HCT116 (cell line): ENCODE measurements around the gene TRIM67. TPM values are rescaled to one million over a fixed set of nuclear protein-coding genes. Genes with fewer than 3 reads are reported as not detected.

Source experiments
- ATAC-seq: fragments of 200-7000 bp; cut with Tn5 transposase; 2 replicates; pipeline ENCODE4 v1.9.1; 2020; ENCODE audit warnings: mild to moderate bottlenecking, moderate library complexity
- BruUV-seq: library from RNA; stranded (reverse); fragments of 400-500 nt; replicated peaks from 2 replicates; lab custom pipeline; 2021; lab: Mats Ljungman, UMichigan
- CTCF ChIA-PET: fragments of 300-600 bp; sonication (Branson Sonifier 250); formaldehyde crosslinking; loops from one replicate; lab custom pipeline; 2021; ENCODE audit warnings: antibody characterized with exemption; lab: Charles Lee
- POLR2A ChIA-PET: fragments of 300-600, 350-600 bp; sonication (Branson Sonifier 250); formaldehyde crosslinking; loops from one replicate; lab custom pipeline; 2021; ENCODE audit warnings: antibody characterized with exemption; lab: Charles Lee
- RAD21 ChIA-PET, 2 experiments: fragments of 300-600 bp; sonication (Branson Sonifier 250); formaldehyde crosslinking; loops; one replicate each; lab custom pipeline; 2023; ENCODE audit warnings: low total read pairs in 2 of 2; ENCODE audit not compliant: uncharacterized antibody in 2 of 2, unreplicated experiment in 2 of 2, low non-redundant PET in 1 of 2; lab: Charles Lee
- DNase-seq: peaks from one replicate; pipeline ENCODE4 v3.0.0-alpha.2; 2010; ENCODE audit warnings: low read depth, low spot score
- H2AFZ ChIP-seq: fragments of 200-600 bp; shearing (Covaris generic), sonication (generic); 2 replicates; pipeline ENCODE4 v1.6.1; 2017; ENCODE audit warnings: low read depth, mixed run types, mixed read lengths, antibody characterized with exemption, low read length; ENCODE audit not compliant: poor library complexity, severe bottlenecking
- H3K27ac ChIP-seq: 2 replicates; pipeline ENCODE4 v1.5.1; 2012; ENCODE audit warnings: low read depth, low read length
- H3K27me3 ChIP-seq: fragments of 200-600 bp; sonication (generic); 2 replicates; pipeline ENCODE4 v1.6.1; 2016; ENCODE audit warnings: mixed run types, low read length, mixed read lengths; ENCODE audit not compliant: insufficient read depth
- H3K36me3 ChIP-seq, 2 experiments: fragments of 200-500 bp in 1 of 2; fragments of 200-600 bp in 1 of 2; sonication (Bioruptor generic) in 1 of 2; sonication (generic) in 1 of 2; 2 replicates each; pipeline versions ENCODE4 v1.5.1 to v1.6.1; 2014 to 2016; ENCODE audit warnings: low read length in 2 of 2, inconsistent platforms in 1 of 2, mixed read lengths in 1 of 2, mixed run types in 1 of 2; ENCODE audit not compliant: insufficient read depth in 2 of 2, control insufficient read depth in 1 of 2
- H3K4me1 ChIP-seq, 2 experiments: fragments of 200-600 bp in 1 of 2; sonication (generic) in 1 of 2; 2 replicates each; pipeline versions ENCODE4 v1.5.1 to v1.6.1; 2012 to 2017; ENCODE audit warnings: low read length in 2 of 2, inconsistent platforms in 1 of 2, mild to moderate bottlenecking in 1 of 2, mixed read lengths in 1 of 2, mixed run types in 1 of 2, moderate library complexity in 1 of 2; ENCODE audit not compliant: insufficient read depth in 2 of 2, control insufficient read depth in 1 of 2
- H3K4me2 ChIP-seq: fragments of 200-600 bp; sonication (generic); 2 replicates; pipeline ENCODE4 v1.6.1; 2017; ENCODE audit warnings: mixed run types, low read length, mixed read lengths
- H3K4me3 ChIP-seq, 2 experiments: fragments of 200-600 bp in 1 of 2; sonication (generic) in 1 of 2; replicated peaks in 1 of 2; 2 replicates each; pipeline ENCODE4 v1.5.1; 2011 to 2016; ENCODE audit warnings: low read length in 2 of 2, control low read depth in 1 of 2, low read depth in 1 of 2, mild to moderate bottlenecking in 1 of 2, mixed read lengths in 1 of 2, mixed run types in 1 of 2
- H3K79me2 ChIP-seq: fragments of 200-600 bp; sonication (generic); 2 replicates; pipeline ENCODE4 v1.6.1; 2017; ENCODE audit warnings: mild to moderate bottlenecking, mixed run types, low read length, moderate library complexity, mixed read lengths; ENCODE audit not compliant: insufficient read depth
- H3K9ac ChIP-seq: fragments of 200-600 bp; sonication (generic); 2 replicates; pipeline ENCODE4 v1.6.1; 2016; ENCODE audit warnings: low read length, mixed read lengths
- H3K9me2 ChIP-seq: fragments of 200-600 bp; sonication (generic), shearing (Covaris generic); 2 replicates; pipeline ENCODE4 v1.6.1; 2017; ENCODE audit warnings: mixed run types, mild to moderate bottlenecking, moderate library complexity; ENCODE audit not compliant: insufficient read depth
- H3K9me3 ChIP-seq, 2 experiments: fragments of 200-500 bp in 1 of 2; fragments of 200-600 bp in 1 of 2; sonication (Bioruptor generic) in 1 of 2; sonication (generic) in 1 of 2; 2 replicates each; pipeline ENCODE4 v1.6.1; 2014 to 2017; ENCODE audit warnings: low read length in 2 of 2, mixed read lengths in 2 of 2, inconsistent platforms in 1 of 2, low read depth in 1 of 2, mild to moderate bottlenecking in 1 of 2, mixed run types in 1 of 2, moderate library complexity in 1 of 2; ENCODE audit not compliant: control insufficient read depth in 1 of 2, insufficient read depth in 1 of 2
- H4K20me1 ChIP-seq: fragments of 200-600 bp; sonication (generic), shearing (Covaris generic); 2 replicates; pipeline ENCODE4 v1.6.1; 2017; ENCODE audit warnings: mixed run types, mild to moderate bottlenecking, moderate library complexity; ENCODE audit not compliant: insufficient read depth
- CBX3 ChIP-seq: IDR thresholded peaks from 2 replicates; pipeline ENCODE4 v1.6.1; 2012; ENCODE audit warnings: low read depth
- EGR1 ChIP-seq: IDR thresholded peaks from 2 replicates; pipeline ENCODE4 v1.6.1; 2012; ENCODE audit warnings: low read depth
- ELF1 ChIP-seq: IDR thresholded peaks from 2 replicates; pipeline ENCODE4 v1.6.1; 2012; ENCODE audit warnings: low read depth, borderline replicate concordance
- FOSL1 ChIP-seq: IDR thresholded peaks from 2 replicates; pipeline ENCODE4 v1.6.1; 2012; ENCODE audit warnings: low read depth
- POLR2AphosphoS5 ChIP-seq: IDR thresholded peaks from 2 replicates; pipeline ENCODE4 v1.6.1; 2011; ENCODE audit warnings: mild to moderate bottlenecking, low read depth, low read length, moderate library complexity
- SP1 ChIP-seq: IDR thresholded peaks from 2 replicates; pipeline ENCODE4 v1.6.1; 2012; ENCODE audit warnings: low read depth
- ZFX ChIP-seq: fragments of 450-650 bp; IDR thresholded peaks from 2 replicates; pipeline ENCODE4 v1.6.1; 2017
- intact Hi-C: fragments of 100-400 bp; cut with micrococcal nuclease; formaldehyde crosslinking; loops from 2 replicates; pipeline ENCODE4 v1.10.0; 2022
- total RNA-seq: library from RNA; stranded (reverse); gene quantifications from one replicate; pipeline ENCODE4 v1.2.1, GENCODE V29; 2021; ENCODE audit not compliant: unreplicated experiment
- TF ChIP-seq, protein P1 (sequence below): IDR thresholded peaks from 2 replicates; pipeline ENCODE4 v1.6.1; 2012
- TF ChIP-seq, protein P2 (sequence below), 3 experiments: fragments of 200-600 bp in 1 of 3; sonication (generic) in 1 of 3; IDR thresholded peaks in 2 of 3; conservative IDR thresholded peaks in 1 of 3; 2 replicates each; pipeline ENCODE4 v1.5.1; 2012 to 2017; ENCODE audit warnings: low read depth in 2 of 3, low read length in 2 of 3, antibody characterized with exemption in 1 of 3, borderline replicate concordance in 1 of 3, control low read depth in 1 of 3, mild to moderate bottlenecking in 1 of 3, mixed read lengths in 1 of 3, mixed run types in 1 of 3, moderate library complexity in 1 of 3; ENCODE audit not compliant: insufficient read depth in 1 of 3

The TRIM67 gene
- total RNA-seq, 1 experiment from 2014 or later: 0.02 TPM

DNA sequence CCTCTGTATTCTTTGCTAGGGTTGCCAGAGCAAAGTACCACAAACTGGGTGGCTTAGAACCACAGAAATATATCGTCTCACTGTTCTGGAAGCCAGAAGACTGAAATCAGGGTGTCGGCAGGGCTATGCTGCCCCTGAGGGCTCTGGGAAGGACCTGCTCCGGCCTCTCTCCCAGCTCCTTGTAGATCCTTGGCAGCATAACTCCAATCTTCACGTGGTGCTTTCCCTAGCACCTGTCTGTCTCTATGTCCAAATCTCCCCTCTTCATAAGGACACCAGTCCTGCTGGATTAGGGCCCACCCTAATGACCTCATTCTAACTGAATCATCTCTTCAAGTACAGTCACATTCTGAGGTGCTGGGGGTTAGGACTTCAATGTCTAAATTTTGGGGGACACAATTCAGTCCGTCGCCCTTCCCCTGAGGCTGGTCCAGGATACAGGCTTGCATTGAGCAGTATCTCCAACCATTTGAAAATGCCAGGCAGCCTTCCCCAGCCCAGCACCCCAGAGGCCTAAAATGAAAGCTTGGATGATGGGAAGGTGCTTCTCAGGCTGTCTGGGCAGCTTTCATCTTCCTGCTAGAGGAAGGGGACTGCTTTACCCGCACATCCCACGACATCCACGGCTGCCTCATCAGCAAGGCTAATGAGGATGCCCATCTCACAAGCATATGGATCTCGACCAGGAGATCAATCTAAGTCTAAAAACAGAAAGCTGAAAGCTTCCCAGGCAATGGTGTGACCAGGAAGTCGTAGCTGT is 24.7 kb downstream of the TRIM67 start:
- H3K9me2 ChIP-seq: no peaks in the 10 kb centered on the region
- POLR2A ChIA-PET: no interaction called here
- H2AFZ ChIP-seq: no peak overlapping the region
- no peak for DNase-seq
- no peaks in the 10 kb centered on the region for H4K20me1 ChIP-seq
- RAD21 ChIA-PET: no interaction called here
- peaks cover 23% of the 10 kb centered on the region for H3K27me3 ChIP-seq
- TF ChIP-seq EGR1 (no peak), SP1 (no peak), ZFX (no peak), ELF1 (no peak), POLR2AphosphoS5 (no peak), FOSL1 (no peak), CBX3 (no peak)
- TF ChIP-seq, protein P1, sequence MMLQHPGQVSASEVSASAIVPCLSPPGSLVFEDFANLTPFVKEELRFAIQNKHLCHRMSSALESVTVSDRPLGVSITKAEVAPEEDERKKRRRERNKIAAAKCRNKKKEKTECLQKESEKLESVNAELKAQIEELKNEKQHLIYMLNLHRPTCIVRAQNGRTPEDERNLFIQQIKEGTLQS: no peak
- TF ChIP-seq, protein P2, sequence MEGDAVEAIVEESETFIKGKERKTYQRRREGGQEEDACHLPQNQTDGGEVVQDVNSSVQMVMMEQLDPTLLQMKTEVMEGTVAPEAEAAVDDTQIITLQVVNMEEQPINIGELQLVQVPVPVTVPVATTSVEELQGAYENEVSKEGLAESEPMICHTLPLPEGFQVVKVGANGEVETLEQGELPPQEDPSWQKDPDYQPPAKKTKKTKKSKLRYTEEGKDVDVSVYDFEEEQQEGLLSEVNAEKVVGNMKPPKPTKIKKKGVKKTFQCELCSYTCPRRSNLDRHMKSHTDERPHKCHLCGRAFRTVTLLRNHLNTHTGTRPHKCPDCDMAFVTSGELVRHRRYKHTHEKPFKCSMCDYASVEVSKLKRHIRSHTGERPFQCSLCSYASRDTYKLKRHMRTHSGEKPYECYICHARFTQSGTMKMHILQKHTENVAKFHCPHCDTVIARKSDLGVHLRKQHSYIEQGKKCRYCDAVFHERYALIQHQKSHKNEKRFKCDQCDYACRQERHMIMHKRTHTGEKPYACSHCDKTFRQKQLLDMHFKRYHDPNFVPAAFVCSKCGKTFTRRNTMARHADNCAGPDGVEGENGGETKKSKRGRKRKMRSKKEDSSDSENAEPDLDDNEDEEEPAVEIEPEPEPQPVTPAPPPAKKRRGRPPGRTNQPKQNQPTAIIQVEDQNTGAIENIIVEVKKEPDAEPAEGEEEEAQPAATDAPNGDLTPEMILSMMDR (IDR thresholded peaks at IDR 0.05 in 2 of 3, conservative IDR thresholded peaks at IDR 0.05 in 1 of 3; ENCODE audit: borderline replicate concordance in 1 of 3, insufficient read depth in 1 of 3, low read depth in 2 of 3, low read length in 2 of 3): no peak
- no TSS peak for BruUV-seq
- intact Hi-C loops: no loop called here
- 0 out of 4 replicates have a peak, but pooled peaks cover 0 to 2% of the 10 kb centered on the region in 2 experiments for H3K4me1 ChIP-seq
- no peaks in the 10 kb centered on the region for H3K79me2 ChIP-seq
- no peaks in the 10 kb centered on the region for H3K9me3 ChIP-seq
- H3K27ac ChIP-seq: no peak overlapping the region
- CTCF ChIA-PET: no interaction called here
- H3K36me3 ChIP-seq: no peaks in the 10 kb centered on the region
- ATAC-seq: no peak
- H3K9ac ChIP-seq: no peak overlapping the region
- no peak overlapping the region for H3K4me2 ChIP-seq
- no peak overlapping the region for H3K4me3 ChIP-seq
